WTC11 (cell line): ENCODE results near the gene TP53INP2. TPM values are rescaled to one million over a fixed set of nuclear protein-coding genes. Genes with fewer than 3 reads are reported as not detected.

Source experiments
- ATAC-seq: fragments of 200-7000 bp; cut with Tn5 transposase; 2 replicates; pipeline ENCODE4 v1.10.0; 2021; ENCODE audit warnings: mild to moderate bottlenecking, moderate library complexity
- CTCF ChIA-PET: fragments of 300-600 bp; sonication (Branson Sonifier 250); formaldehyde crosslinking; loops from one replicate; lab custom pipeline; 2021; ENCODE audit warnings: antibody characterized with exemption; lab: Charles Lee
- POLR2A ChIA-PET: fragments of 350-600 bp; sonication (Branson Sonifier 250); formaldehyde crosslinking; loops from one replicate; lab custom pipeline; 2021; ENCODE audit warnings: antibody characterized with exemption; lab: Charles Lee
- DNase-seq: peaks from one replicate; pipeline ENCODE4 v3.0.0; 2021; ENCODE audit warnings: low spot score
- H3K27ac Mint-ChIP-seq: 2 replicates; pipeline ENCODE4 v1.8.0; 2021; ENCODE audit warnings: mixed read lengths
- H3K27me3 Mint-ChIP-seq: 2 replicates; pipeline ENCODE4 v1.8.0; 2021; ENCODE audit warnings: low read depth, mild to moderate bottlenecking, moderate library complexity, mixed read lengths
- H3K36me3 Mint-ChIP-seq: 2 replicates; pipeline ENCODE4 v1.8.0; 2021; ENCODE audit warnings: mixed read lengths
- H3K4me1 Mint-ChIP-seq: 2 replicates; pipeline ENCODE4 v1.8.0; 2022; ENCODE audit warnings: mixed read lengths
- H3K4me3 Mint-ChIP-seq: 2 replicates; pipeline ENCODE4 v1.8.0; 2021; ENCODE audit warnings: mild to moderate bottlenecking, moderate library complexity, mixed read lengths
- H3K9me3 Mint-ChIP-seq: 2 replicates; pipeline ENCODE4 v1.8.0; 2021; ENCODE audit warnings: mixed read lengths
- ATF6 ChIP-seq: sonication (generic); formaldehyde crosslinking; IDR thresholded peaks from 2 replicates; pipeline ENCODE4 v1.8.1; 2023; ENCODE audit warnings: mild to moderate bottlenecking, missing genetic modification reagents
- CDX4 ChIP-seq: fragments of 250-450 bp; sonication (Bioruptor Pico); IDR thresholded peaks from 2 replicates; pipeline ENCODE4 v1.9.0; 2021; ENCODE audit warnings: moderate library complexity, mild to moderate bottlenecking, inconsistent platforms, borderline replicate concordance
- CREM ChIP-seq: sonication (generic); formaldehyde crosslinking; IDR thresholded peaks from 2 replicates; pipeline ENCODE4 v1.8.1; 2022; ENCODE audit warnings: mild to moderate bottlenecking, missing genetic modification reagents, moderate library complexity
- GTF2I ChIP-seq: fragments of 250-450 bp; sonication (Bioruptor Pico); conservative IDR thresholded peaks from 2 replicates; pipeline ENCODE4 v1.4.0; 2021; ENCODE audit warnings: mild to moderate bottlenecking
- IRF1 ChIP-seq: sonication (generic); formaldehyde crosslinking; IDR thresholded peaks from 2 replicates; pipeline ENCODE4 v1.8.0; 2023; ENCODE audit warnings: missing genetic modification reagents
- JAZF1 ChIP-seq: fragments of 250-450 bp; sonication (Bioruptor Pico); IDR thresholded peaks from 2 replicates; pipeline ENCODE4 v1.9.0; 2021; ENCODE audit warnings: moderate library complexity, mild to moderate bottlenecking, inconsistent platforms
- MXD4 ChIP-seq: fragments of 250-450 bp; sonication (Bioruptor Pico); IDR thresholded peaks from 2 replicates; pipeline ENCODE4 v1.8.0; 2021; ENCODE audit warnings: mild to moderate bottlenecking, moderate library complexity, borderline replicate concordance
- SMAD4 ChIP-seq: sonication (generic); formaldehyde crosslinking; IDR thresholded peaks from 2 replicates; pipeline ENCODE4 v1.8.0; 2022; ENCODE audit warnings: mild to moderate bottlenecking, missing genetic modification reagents
- USF1 ChIP-seq: sonication (generic); formaldehyde crosslinking; IDR thresholded peaks from 2 replicates; pipeline ENCODE4 v1.8.0; 2022; ENCODE audit warnings: mild to moderate bottlenecking, missing genetic modification reagents
- ZNF232 ChIP-seq: sonication (generic); formaldehyde crosslinking; IDR thresholded peaks from 2 replicates; pipeline ENCODE4 v1.8.0; 2022; ENCODE audit warnings: mild to moderate bottlenecking, missing genetic modification reagents
- ZNF425 ChIP-seq: fragments of 250-450 bp; sonication (Bioruptor Pico); conservative IDR thresholded peaks from 2 replicates; pipeline ENCODE4 v1.9.0; 2021; ENCODE audit warnings: mild to moderate bottlenecking
- total RNA-seq: library from RNA; stranded (reverse); gene quantifications from 3 replicates; pipeline ENCODE4 v1.2.3, GENCODE V29; 2021
- TF ChIP-seq, protein P1 (sequence below): fragments of 200-600 bp; IDR thresholded peaks from 2 replicates; pipeline ENCODE4 v1.8.0; 2022; ENCODE audit warnings: antibody characterized with exemption
- TF ChIP-seq, protein P2 (sequence below): fragments of 250-450 bp; sonication (Bioruptor Pico); IDR thresholded peaks from 2 replicates; pipeline ENCODE4 v1.9.0; 2021; ENCODE audit warnings: mild to moderate bottlenecking
- TF ChIP-seq, protein P3 (sequence below): sonication (generic); formaldehyde crosslinking; IDR thresholded peaks from 2 replicates; pipeline ENCODE4 v1.8.0; 2023; ENCODE audit warnings: mild to moderate bottlenecking, missing genetic modification reagents
- TF ChIP-seq, protein P4 (sequence below): sonication (generic); formaldehyde crosslinking; conservative IDR thresholded peaks from 2 replicates; pipeline ENCODE4 v1.8.1; 2022; ENCODE audit warnings: mild to moderate bottlenecking, missing genetic modification reagents

The TP53INP2 gene
- total RNA-seq, 1 experiment from 2014 or later: 4.3 TPM

DNA sequence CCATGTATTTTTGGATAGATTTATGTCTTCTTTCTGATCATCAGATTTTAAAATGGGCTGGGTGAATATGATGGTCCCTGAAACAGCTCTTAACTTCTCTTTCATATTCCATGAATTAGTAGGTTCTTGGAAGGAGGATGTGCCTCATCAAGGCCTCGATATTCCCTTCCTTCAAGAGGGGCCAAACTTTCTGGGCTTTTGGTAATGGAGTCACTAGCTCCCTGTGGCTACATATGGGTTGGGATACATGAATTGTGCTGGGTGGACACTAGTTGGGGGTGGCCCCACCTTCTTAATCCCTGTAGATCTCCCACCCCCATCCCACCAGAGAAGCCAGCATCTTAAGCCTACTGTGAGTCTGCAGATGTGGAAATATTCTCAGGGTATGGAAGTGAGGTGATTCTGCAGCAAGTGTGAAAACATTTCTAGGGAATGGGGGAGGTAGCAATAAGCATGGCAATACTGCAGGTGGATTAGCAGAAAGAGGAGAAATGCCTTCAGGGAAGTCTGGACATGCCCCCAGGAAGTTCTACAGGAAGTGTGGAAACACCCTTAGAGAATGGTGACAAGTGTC, 2.2 kb downstream of the TP53INP2 start (continued):
- TF ChIP-seq ZNF425 (CRISPR knock-in tag): no peak
- TF ChIP-seq SMAD4 (CRISPR knock-in tag): no peak
- TF ChIP-seq ATF6 (CRISPR knock-in tag): no peak
- TF ChIP-seq, protein P1, sequence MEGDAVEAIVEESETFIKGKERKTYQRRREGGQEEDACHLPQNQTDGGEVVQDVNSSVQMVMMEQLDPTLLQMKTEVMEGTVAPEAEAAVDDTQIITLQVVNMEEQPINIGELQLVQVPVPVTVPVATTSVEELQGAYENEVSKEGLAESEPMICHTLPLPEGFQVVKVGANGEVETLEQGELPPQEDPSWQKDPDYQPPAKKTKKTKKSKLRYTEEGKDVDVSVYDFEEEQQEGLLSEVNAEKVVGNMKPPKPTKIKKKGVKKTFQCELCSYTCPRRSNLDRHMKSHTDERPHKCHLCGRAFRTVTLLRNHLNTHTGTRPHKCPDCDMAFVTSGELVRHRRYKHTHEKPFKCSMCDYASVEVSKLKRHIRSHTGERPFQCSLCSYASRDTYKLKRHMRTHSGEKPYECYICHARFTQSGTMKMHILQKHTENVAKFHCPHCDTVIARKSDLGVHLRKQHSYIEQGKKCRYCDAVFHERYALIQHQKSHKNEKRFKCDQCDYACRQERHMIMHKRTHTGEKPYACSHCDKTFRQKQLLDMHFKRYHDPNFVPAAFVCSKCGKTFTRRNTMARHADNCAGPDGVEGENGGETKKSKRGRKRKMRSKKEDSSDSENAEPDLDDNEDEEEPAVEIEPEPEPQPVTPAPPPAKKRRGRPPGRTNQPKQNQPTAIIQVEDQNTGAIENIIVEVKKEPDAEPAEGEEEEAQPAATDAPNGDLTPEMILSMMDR: no peak
- TF ChIP-seq, protein P2, sequence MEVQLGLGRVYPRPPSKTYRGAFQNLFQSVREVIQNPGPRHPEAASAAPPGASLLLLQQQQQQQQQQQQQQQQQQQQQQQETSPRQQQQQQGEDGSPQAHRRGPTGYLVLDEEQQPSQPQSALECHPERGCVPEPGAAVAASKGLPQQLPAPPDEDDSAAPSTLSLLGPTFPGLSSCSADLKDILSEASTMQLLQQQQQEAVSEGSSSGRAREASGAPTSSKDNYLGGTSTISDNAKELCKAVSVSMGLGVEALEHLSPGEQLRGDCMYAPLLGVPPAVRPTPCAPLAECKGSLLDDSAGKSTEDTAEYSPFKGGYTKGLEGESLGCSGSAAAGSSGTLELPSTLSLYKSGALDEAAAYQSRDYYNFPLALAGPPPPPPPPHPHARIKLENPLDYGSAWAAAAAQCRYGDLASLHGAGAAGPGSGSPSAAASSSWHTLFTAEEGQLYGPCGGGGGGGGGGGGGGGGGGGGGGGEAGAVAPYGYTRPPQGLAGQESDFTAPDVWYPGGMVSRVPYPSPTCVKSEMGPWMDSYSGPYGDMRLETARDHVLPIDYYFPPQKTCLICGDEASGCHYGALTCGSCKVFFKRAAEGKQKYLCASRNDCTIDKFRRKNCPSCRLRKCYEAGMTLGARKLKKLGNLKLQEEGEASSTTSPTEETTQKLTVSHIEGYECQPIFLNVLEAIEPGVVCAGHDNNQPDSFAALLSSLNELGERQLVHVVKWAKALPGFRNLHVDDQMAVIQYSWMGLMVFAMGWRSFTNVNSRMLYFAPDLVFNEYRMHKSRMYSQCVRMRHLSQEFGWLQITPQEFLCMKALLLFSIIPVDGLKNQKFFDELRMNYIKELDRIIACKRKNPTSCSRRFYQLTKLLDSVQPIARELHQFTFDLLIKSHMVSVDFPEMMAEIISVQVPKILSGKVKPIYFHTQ: no peak
- TF ChIP-seq IRF1 (CRISPR knock-in tag): no peak
- no peak for TF ChIP-seq ZNF232 (CRISPR knock-in tag)
- TF ChIP-seq USF1: no peak
- TF ChIP-seq GTF2I (CRISPR knock-in tag): no peak

DNA sequence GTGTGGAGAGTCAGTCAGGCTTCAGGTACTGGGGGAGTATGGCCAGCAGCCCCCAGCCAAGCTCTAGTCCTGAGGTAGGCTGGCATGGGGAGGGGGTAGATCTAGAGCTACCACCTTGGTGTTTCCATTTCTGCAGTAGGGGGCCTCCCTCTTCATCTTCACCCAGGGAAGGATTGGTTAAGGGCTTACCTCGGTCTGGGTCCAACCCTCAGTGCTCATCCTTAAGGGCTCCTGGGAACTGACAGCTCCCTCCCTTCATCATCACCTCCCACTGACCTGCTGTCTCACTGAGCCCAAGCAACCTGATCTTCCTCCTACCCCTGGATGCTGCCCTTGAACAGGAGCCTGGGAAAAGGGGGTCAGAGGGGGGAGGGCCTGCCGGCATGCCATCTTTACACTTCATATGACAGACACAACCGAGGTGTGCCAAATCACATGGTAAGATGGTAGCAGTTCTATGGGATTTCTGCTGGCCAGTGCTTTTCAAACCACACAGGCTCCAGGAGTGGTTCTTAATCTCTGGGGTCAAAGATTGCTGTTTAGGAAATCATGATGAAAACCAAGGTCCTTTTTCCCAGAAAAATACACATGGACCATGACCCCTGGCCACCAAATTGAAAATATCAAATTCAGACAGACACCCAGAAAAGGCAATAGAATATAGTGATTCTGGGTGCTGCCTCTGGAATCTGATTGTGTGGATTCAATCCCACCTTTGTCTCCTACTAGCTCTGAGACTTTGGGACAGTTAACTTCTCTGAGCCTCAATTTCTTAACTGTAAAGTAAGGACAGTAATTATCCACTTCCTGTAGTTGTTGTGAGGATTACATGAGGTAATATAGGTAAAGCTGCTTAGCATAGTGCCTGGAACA, 3.0 kb downstream of the TP53INP2 start:
- no peak overlapping the region for H3K27ac Mint-ChIP-seq
- no peaks in the 10 kb centered on the region for H3K9me3 Mint-ChIP-seq
- no peak for ATAC-seq
- H3K27me3 Mint-ChIP-seq: peaks cover 61% of the 10 kb centered on the region
- CTCF ChIA-PET: interaction anchor here (0.9 to 7.0 kb wide), 10 partner anchors 30 to 395 kb away, joined by 3 to 50 read pairs (median 6); partner anchors contain the start of genes MAP1LC3A and PIGU
- peaks cover 24% of the 10 kb centered on the region for H3K4me1 Mint-ChIP-seq
- H3K4me3 Mint-ChIP-seq: no peak overlapping the region
- no peak for DNase-seq
- POLR2A ChIA-PET: no interaction called here
- H3K36me3 Mint-ChIP-seq: no peaks in the 10 kb centered on the region
- TF ChIP-seq CREM (CRISPR knock-in tag): no peak
- no peak for TF ChIP-seq MXD4 (CRISPR knock-in tag)
- TF ChIP-seq, protein P3, sequence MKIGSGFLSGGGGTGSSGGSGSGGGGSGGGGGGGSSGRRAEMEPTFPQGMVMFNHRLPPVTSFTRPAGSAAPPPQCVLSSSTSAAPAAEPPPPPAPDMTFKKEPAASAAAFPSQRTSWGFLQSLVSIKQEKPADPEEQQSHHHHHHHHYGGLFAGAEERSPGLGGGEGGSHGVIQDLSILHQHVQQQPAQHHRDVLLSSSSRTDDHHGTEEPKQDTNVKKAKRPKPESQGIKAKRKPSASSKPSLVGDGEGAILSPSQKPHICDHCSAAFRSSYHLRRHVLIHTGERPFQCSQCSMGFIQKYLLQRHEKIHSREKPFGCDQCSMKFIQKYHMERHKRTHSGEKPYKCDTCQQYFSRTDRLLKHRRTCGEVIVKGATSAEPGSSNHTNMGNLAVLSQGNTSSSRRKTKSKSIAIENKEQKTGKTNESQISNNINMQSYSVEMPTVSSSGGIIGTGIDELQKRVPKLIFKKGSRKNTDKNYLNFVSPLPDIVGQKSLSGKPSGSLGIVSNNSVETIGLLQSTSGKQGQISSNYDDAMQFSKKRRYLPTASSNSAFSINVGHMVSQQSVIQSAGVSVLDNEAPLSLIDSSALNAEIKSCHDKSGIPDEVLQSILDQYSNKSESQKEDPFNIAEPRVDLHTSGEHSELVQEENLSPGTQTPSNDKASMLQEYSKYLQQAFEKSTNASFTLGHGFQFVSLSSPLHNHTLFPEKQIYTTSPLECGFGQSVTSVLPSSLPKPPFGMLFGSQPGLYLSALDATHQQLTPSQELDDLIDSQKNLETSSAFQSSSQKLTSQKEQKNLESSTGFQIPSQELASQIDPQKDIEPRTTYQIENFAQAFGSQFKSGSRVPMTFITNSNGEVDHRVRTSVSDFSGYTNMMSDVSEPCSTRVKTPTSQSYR (CRISPR knock-in tag): no peak
- no peak for TF ChIP-seq CDX4
- no peak for TF ChIP-seq JAZF1 (CRISPR knock-in tag)
- TF ChIP-seq, protein P4, sequence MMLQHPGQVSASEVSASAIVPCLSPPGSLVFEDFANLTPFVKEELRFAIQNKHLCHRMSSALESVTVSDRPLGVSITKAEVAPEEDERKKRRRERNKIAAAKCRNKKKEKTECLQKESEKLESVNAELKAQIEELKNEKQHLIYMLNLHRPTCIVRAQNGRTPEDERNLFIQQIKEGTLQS (CRISPR knock-in tag): no peak
- TF ChIP-seq ATF6 (CRISPR knock-in tag): no peak
